AG04450 (cell line): ENCODE results near the gene CHST9. TPM values are rescaled to one million over a fixed set of nuclear protein-coding genes. Genes with fewer than 3 reads are reported as not detected.

Source experiments
- CTCF ChIA-PET: fragments of 300-600, 350-600 bp; formaldehyde crosslinking; extraction: SDS; loops from one replicate; lab custom pipeline; 2022; ENCODE audit warnings: antibody characterized with exemption, inconsistent platforms; lab: Charles Lee
- POLR2A ChIA-PET: fragments of 350-600 bp; formaldehyde crosslinking; extraction: SDS; loops from one replicate; lab custom pipeline; 2021; ENCODE audit warnings: antibody characterized with exemption, inconsistent platforms; lab: Yijun Ruan, JAX
- DNase-seq: peaks from one replicate; pipeline ENCODE4 v3.0.0-alpha.2; 2011; ENCODE audit warnings: low read depth, low spot score
- H3K27ac ChIP-seq: one replicate; pipeline ENCODE4 v1.5.1; 2012; ENCODE audit warnings: low read depth, low read length, control low read depth
- H3K27me3 ChIP-seq: one replicate; pipeline ENCODE4 v1.6.0; 2012; ENCODE audit warnings: low read length; ENCODE audit not compliant: control insufficient read depth, insufficient read depth
- H3K4me3 ChIP-seq: 2 replicates; pipeline ENCODE4 v1.5.1; 2011; ENCODE audit warnings: mild to moderate bottlenecking, low read depth, low read length, control low read depth
- H3K9me3 ChIP-seq: 2 replicates; pipeline ENCODE4 v1.5.1; 2012; ENCODE audit warnings: low read length; ENCODE audit not compliant: control insufficient read depth, insufficient read depth
- polyA plus RNA-seq: library from polyadenylated mRNA; depleted of rRNA; stranded (reverse); fragments of >200 nt; gene quantifications from 2 replicates; pipeline ENCODE4 v1.2.3, GENCODE V29; 2011
- TF ChIP-seq, protein P1 (sequence below): IDR thresholded peaks from 2 replicates; pipeline ENCODE4 v1.5.1; 2011; ENCODE audit warnings: low read depth, low read length, control low read depth, inconsistent platforms

CHST9 gene
- polyA plus RNA-seq, 1 experiment, result not detected

DNA sequence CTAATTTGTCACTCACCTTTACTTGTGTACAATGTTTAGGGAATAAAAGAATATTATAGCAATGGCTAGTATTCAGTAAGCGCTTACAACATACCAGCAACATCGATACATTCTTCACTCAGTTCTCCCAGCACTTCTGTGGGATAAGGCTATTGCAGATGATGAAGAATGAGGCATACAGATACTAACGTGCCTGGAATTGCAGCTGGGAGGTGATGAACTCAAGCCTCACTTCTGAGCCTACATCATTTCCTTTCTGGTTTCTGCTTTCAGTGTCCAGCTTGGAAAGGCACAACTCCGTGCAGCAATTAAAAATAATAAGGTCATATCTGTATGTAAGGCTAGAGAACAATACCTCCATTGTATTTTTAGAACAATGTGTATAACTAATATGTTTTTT lies 224.2 kb downstream of the CHST9 start:
- CTCF ChIA-PET, result no interaction called here
- no peaks in the 10 kb centered on the region for H3K27me3 ChIP-seq
- no peak overlapping the region for H3K27ac ChIP-seq
- H3K9me3 ChIP-seq, result no peaks in the 10 kb centered on the region; the same call in 1 of the 2 replicates
- no peak overlapping the region for H3K4me3 ChIP-seq
- no peak for DNase-seq
- TF ChIP-seq, protein P1, sequence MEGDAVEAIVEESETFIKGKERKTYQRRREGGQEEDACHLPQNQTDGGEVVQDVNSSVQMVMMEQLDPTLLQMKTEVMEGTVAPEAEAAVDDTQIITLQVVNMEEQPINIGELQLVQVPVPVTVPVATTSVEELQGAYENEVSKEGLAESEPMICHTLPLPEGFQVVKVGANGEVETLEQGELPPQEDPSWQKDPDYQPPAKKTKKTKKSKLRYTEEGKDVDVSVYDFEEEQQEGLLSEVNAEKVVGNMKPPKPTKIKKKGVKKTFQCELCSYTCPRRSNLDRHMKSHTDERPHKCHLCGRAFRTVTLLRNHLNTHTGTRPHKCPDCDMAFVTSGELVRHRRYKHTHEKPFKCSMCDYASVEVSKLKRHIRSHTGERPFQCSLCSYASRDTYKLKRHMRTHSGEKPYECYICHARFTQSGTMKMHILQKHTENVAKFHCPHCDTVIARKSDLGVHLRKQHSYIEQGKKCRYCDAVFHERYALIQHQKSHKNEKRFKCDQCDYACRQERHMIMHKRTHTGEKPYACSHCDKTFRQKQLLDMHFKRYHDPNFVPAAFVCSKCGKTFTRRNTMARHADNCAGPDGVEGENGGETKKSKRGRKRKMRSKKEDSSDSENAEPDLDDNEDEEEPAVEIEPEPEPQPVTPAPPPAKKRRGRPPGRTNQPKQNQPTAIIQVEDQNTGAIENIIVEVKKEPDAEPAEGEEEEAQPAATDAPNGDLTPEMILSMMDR, result no peak
- POLR2A ChIA-PET, result no interaction called here

GRCh38 chr18:26956863-26957262 lies 228.2 kb downstream of the CHST9 start:
- no peak for DNase-seq
- ChIA-PET POLR2A (no interaction called here), CTCF (no interaction called here)
- TF ChIP-seq, protein P1, result no peak
- Histone ChIP-seq H3K27ac (no peak overlapping the region), H3K9me3 (peaks cover 8% of the 10 kb centered on the region; the same call in 1 of the 2 replicates), H3K27me3 (no peaks in the 10 kb centered on the region), H3K4me3 (no peak overlapping the region)

- Histone ChIP-seq H3K9me3 (peaks cover 7% of the 10 kb centered on the region; the same call in 1 of the 2 replicates), H3K27ac (no peak overlapping the region), H3K27me3 (no peaks in the 10 kb centered on the region), H3K4me3 (no peak overlapping the region)
- ChIA-PET POLR2A (no interaction called here), CTCF (no interaction called here)
- TF ChIP-seq, protein P1, result no peak
- DNase-seq, result no peak
Measured at GRCh38 chr18:26948703-26949102, 236.4 kb downstream of the CHST9 start.

DNA sequence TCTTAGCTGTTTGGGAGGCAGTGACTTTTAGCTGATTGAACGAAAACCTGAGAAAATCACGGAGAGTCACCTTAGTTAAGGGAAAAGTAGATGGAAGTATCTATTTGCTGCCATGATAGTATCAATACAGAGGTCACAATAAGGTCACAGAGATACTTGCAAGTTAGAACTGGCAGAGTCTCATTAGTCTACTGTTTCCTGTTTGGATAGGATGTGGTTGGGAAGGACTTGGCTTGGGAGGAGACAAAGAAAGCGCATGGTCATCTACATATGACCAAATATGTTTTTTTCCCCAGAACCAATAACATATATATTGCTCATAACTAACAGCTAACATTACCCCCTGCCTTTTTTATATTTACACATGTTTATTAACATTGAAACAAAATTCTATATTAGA lies 241.2 kb downstream of the CHST9 start:
- TF ChIP-seq, protein P1, result no peak
- ChIA-PET POLR2A (no interaction called here), CTCF (no interaction called here)
- H3K9me3 ChIP-seq, result peaks cover 11% of the 10 kb centered on the region; the same call in 1 of the 2 replicates
- H3K27ac ChIP-seq, result no peak overlapping the region
- H3K4me3 ChIP-seq, result no peak overlapping the region
- H3K27me3 ChIP-seq, result no peaks in the 10 kb centered on the region
- DNase-seq, result no peak

DNA sequence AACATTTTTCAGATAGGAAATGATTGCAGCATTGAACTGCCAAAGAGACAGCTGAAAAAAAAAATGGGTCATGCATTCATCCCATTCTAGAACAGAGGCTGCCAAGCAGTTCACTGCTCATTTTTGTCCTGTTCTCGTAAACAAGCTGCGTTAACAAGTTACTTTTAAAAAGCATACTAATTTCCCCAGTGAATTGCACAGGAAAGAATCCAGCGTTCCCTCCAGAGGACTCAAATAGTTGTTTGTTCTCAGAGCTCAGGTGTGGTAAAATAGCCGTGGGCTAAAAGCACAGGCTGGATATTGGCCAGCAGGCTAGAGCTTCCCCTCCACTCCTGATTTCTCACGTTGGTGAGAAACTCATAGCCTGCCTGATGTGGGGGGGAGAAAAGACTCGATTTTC lies 243.5 kb downstream of the CHST9 start:
- no peaks in the 10 kb centered on the region for H3K27me3 ChIP-seq
- ChIA-PET CTCF (no interaction called here), POLR2A (no interaction called here)
- H3K27ac ChIP-seq, result no peak overlapping the region
- DNase-seq, result no peak
- H3K4me3 ChIP-seq, result no peak overlapping the region
- TF ChIP-seq, protein P1, result no peak
- peaks cover 7% of the 10 kb centered on the region; the same call in 1 of the 2 replicates for H3K9me3 ChIP-seq
